A549 (cell line): ENCODE results near the gene GCNT2.

ENCODE experiments used
- CEBPB ChIP-seq, 2 experiments: fragments of >200 bp in 1 of 2; sonication (Bioruptor Twin) in 1 of 2; formaldehyde crosslinking in 1 of 2; IDR thresholded peaks; 2 replicates each; pipeline ENCODE4 v1.6.1; 2012 to 2016
- CTCF ChIP-seq: fragments of >200 bp; sonication (Bioruptor Twin); formaldehyde crosslinking; IDR thresholded peaks from 3 replicates; pipeline ENCODE4 v1.5.1; 2016
- EP300 ChIP-seq, 2 experiments: fragments of >200 bp; sonication (Bioruptor Twin); formaldehyde crosslinking; IDR thresholded peaks; 2 replicates in 1 of 2; 3 replicates in 1 of 2; pipeline ENCODE4 v1.6.1; 2016 to 2017
- HMGXB4 ChIP-seq: fragments of 250-450 bp; sonication (Bioruptor Pico); IDR thresholded peaks from 2 replicates; pipeline ENCODE4 v1.5.0; 2021; ENCODE audit warnings: mild to moderate bottlenecking, moderate library complexity, borderline replicate concordance
- JUN ChIP-seq, 2 experiments: fragments of >200 bp; sonication (Bioruptor Twin); formaldehyde crosslinking; IDR thresholded peaks; 2 replicates in 1 of 2; 3 replicates in 1 of 2; pipeline ENCODE4 v1.6.1; 2016 to 2017
- MAX ChIP-seq: IDR thresholded peaks from 2 replicates; pipeline ENCODE4 v1.6.1; 2012
- PBX3 ChIP-seq: IDR thresholded peaks from 2 replicates; pipeline ENCODE4 v1.6.1; 2012
- POLR2A ChIP-seq: IDR thresholded peaks from 2 replicates; pipeline ENCODE4 v1.6.1; 2012; ENCODE audit warnings: mild to moderate bottlenecking, low read length
- REST ChIP-seq: fragments of 200-600 bp; sonication (generic); IDR thresholded peaks from 2 replicates; pipeline ENCODE4 v1.6.1; 2016; ENCODE audit warnings: antibody characterized with exemption, mild to moderate bottlenecking, moderate library complexity
- RFX5 ChIP-seq: fragments of 450-650 bp; IDR thresholded peaks from 2 replicates; pipeline ENCODE4 v1.7.1; 2014; ENCODE audit warnings: antibody characterized with exemption, mild to moderate bottlenecking, moderate library complexity

- no peak for TF ChIP-seq CTCF
- no peak for TF ChIP-seq RFX5
- no peak for TF ChIP-seq POLR2A
- no peak for TF ChIP-seq EP300 (IDR thresholded peaks at IDR 0.05)
- no peak for TF ChIP-seq REST
- TF ChIP-seq CEBPB (IDR thresholded peaks at IDR 0.05), result no peak
- no peak for TF ChIP-seq PBX3
- no peak for TF ChIP-seq HMGXB4
- TF ChIP-seq JUN (IDR thresholded peaks at IDR 0.05), result no peak
- no peak for TF ChIP-seq MAX
Observed at GRCh38 chr6:10613077-10613476, 91.9 kb downstream of the GCNT2 start.
